ENCODE data around the gene PIK3R6. TPM values are rescaled to one million over a fixed set of nuclear protein-coding genes. Genes with fewer than 3 reads are reported as not detected.
A peak's percentile ranks its signal among the peaks of the same experiment; 100 is the strongest.

PIK3R6 gene
- total RNA-seq, 1 donor from 2014 or later: 2.5 TPM

- Histone ChIP-seq H3K36me3 (no peaks in the 10 kb centered on the region), H3K4me1 (no peaks in the 10 kb centered on the region), H3K27me3 (ENCODE audit: low read depth) (peaks cover 8% of the 10 kb centered on the region), H3K9me3 (no peaks in the 10 kb centered on the region), H3K4me3 (no peak overlapping the region), H3K27ac (no peak overlapping the region)
- DNase-seq (no peak), ATAC-seq (no peak)
- no peak for TF ChIP-seq CTCF (IDR thresholded peaks at IDR 0.05)
- intact Hi-C loops (cut with DNase I): no loop called here
Observed at GRCh38 chr17:8841844-8842243, 25.6 kb downstream of the PIK3R6 start.

GRCh38 chr17:8839410-8839935, 28.0 kb downstream of the PIK3R6 start:
- no peaks in the 10 kb centered on the region for H3K4me1 ChIP-seq
- H3K9me3 ChIP-seq: no peaks in the 10 kb centered on the region
- TF ChIP-seq CTCF (IDR thresholded peaks at IDR 0.05): no peak
- intact Hi-C loops (cut with DNase I): no loop called here
- peaks cover 20% of the 10 kb centered on the region for H3K27me3 ChIP-seq (ENCODE audit: low read depth)
- ATAC-seq (no peak), DNase-seq (no peak)
- no peaks in the 10 kb centered on the region for H3K36me3 ChIP-seq
- no peak overlapping the region for H3K4me3 ChIP-seq
- no peak overlapping the region for H3K27ac ChIP-seq

- Histone ChIP-seq H3K27ac (no peak overlapping the region), H3K9me3 (no peaks in the 10 kb centered on the region)
- intact Hi-C loops (cut with DNase I): no loop called here
Observed at GRCh38 chr17:8838551-8839095, 28.9 kb downstream of the PIK3R6 start.

GRCh38 chr17:8837563-8838075, 29.9 kb downstream of the PIK3R6 start:
- Histone ChIP-seq H3K4me1 (no peaks in the 10 kb centered on the region), H3K27ac (no peak overlapping the region), H3K4me3 (no peak overlapping the region), H3K36me3 (no peaks in the 10 kb centered on the region), H3K27me3 (ENCODE audit: low read depth) (peaks cover 29% of the 10 kb centered on the region), H3K9me3 (no peaks in the 10 kb centered on the region)
- DNase-seq (no peak), ATAC-seq (peak; percentile 21 to 28)
- intact Hi-C loops (cut with DNase I): no loop called here
- TF ChIP-seq CTCF (IDR thresholded peaks at IDR 0.05): no peak

More at GRCh38 chr17:8838551-8839095, 28.9 kb downstream of the PIK3R6 start:
- no peak for TF ChIP-seq CTCF (IDR thresholded peaks at IDR 0.05)
- H3K4me1 ChIP-seq: no peaks in the 10 kb centered on the region
- H3K27me3 ChIP-seq (ENCODE audit: low read depth): peaks cover 23% of the 10 kb centered on the region
- ATAC-seq (peak in 1 of 2 donors; percentile 32), DNase-seq (no peak)
- no peaks in the 10 kb centered on the region for H3K36me3 ChIP-seq
- no peak overlapping the region for H3K4me3 ChIP-seq

- H3K4me3 ChIP-seq: no peak overlapping the region
- ATAC-seq (no peak), DNase-seq (no peak)
- no peaks in the 10 kb centered on the region for H3K4me1 ChIP-seq
- intact Hi-C loops (cut with DNase I): no loop called here
- no peaks in the 10 kb centered on the region for H3K9me3 ChIP-seq
- H3K27ac ChIP-seq: no peak overlapping the region
- H3K27me3 ChIP-seq (ENCODE audit: low read depth): peaks cover 30% of the 10 kb centered on the region
- TF ChIP-seq CTCF (IDR thresholded peaks at IDR 0.05): no peak
- H3K36me3 ChIP-seq: no peaks in the 10 kb centered on the region
Observed at GRCh38 chr17:8836821-8837562, 30.5 kb downstream of the PIK3R6 start.

Measured in lower lobe of right lung (tissue), 2 donors.